Dendritic cell treated with granulocyte-macrophage colony-stimulating factor and Interleukin-4, amounts not matched to agents 40 ng/mL and 50 ng/mL, for 4 days (primary cell): ENCODE measurements around the gene MLX.
"Not testable (repeated sequence)": the region's sequence is repeated elsewhere in the genome, so short reads cannot be mapped to it uniquely, and the experiment has no call there.

ENCODE experiments used
- H3K27ac Mint-ChIP-seq: one replicate; pipeline ENCODE4 v1.8.0; 2022; ENCODE audit warnings: mild to moderate bottlenecking, mixed read lengths
- H3K27me3 Mint-ChIP-seq: one replicate; pipeline ENCODE4 v1.8.0; 2022; ENCODE audit warnings: mild to moderate bottlenecking, mixed read lengths
- H3K36me3 Mint-ChIP-seq: one replicate; pipeline ENCODE4 v1.8.0; 2022; ENCODE audit warnings: low read depth, mixed read lengths
- H3K4me1 Mint-ChIP-seq: one replicate; pipeline ENCODE4 v1.8.0; 2022; ENCODE audit warnings: low read depth, mixed read lengths
- H3K4me3 Mint-ChIP-seq: one replicate; pipeline ENCODE4 v1.8.0; 2022; ENCODE audit warnings: mild to moderate bottlenecking, moderate library complexity, mixed read lengths
- H3K9me3 Mint-ChIP-seq: one replicate; pipeline ENCODE4 v1.8.0; 2022; ENCODE audit warnings: mixed read lengths
- intact Hi-C: fragments of 100-400 bp; cut with micrococcal nuclease; formaldehyde crosslinking; loops from one replicate; pipeline ENCODE4 v1.15.0; 2022

Gene MLX

DNA sequence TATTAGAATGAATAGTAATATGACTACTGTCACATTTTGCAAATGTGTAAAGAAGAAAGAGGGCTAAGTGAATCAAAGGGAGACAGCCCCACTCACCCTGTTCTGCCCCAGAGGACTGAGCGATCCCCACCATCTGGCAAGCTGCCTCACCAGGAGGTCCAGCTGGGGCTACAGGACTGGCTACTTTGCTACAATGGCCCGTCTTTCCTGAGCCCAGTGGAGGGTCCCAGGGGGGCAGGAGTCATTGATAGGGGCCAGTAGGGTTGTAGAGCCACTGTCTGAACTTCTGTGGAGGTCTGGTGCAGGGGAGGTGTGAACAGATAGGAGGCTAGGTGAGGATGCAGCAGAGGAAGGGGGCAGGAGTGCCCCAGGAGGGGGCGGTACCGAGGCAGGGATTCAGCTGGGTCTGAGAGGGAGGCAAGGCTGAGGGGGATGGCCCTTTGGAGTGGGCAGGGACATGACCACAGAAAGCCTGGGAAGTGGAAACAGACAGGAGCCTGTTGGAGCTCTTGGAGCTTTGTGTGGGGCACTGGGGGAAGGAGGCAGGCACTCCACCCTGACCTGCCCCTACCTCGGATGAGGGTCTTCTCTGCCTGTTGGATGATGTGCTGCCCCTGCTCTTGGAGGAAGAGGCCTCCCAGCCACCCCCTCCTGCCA lies 10.8 kb upstream of the MLX start:
- H3K4me3 Mint-ChIP-seq, H3K27me3 Mint-ChIP-seq, intact Hi-C loops, H3K9me3 Mint-ChIP-seq, H3K27ac Mint-ChIP-seq: not testable (repeated sequence)
- peaks cover 44% of the 10 kb centered on the region for H3K4me1 Mint-ChIP-seq
- H3K36me3 Mint-ChIP-seq, result peaks cover 29% of the 10 kb centered on the region

GRCh38 chr17:42559075-42559474 lies 7.8 kb upstream of the MLX start:
- Mint-ChIP-seq H3K27me3 (peaks cover 1% of the 10 kb centered on the region), H3K4me1 (peaks cover 45% of the 10 kb centered on the region), H3K4me3 (no peak overlapping the region), H3K36me3 (peaks cover 32% of the 10 kb centered on the region), H3K9me3 (no peaks in the 10 kb centered on the region), H3K27ac (peak overlapping the region; percentile 23)
- intact Hi-C loops, result no loop called here

- Mint-ChIP-seq H3K27me3 (peaks cover 1% of the 10 kb centered on the region), H3K36me3 (peaks cover 38% of the 10 kb centered on the region), H3K4me3 (no peak overlapping the region), H3K27ac (no peak overlapping the region), H3K9me3 (no peaks in the 10 kb centered on the region), H3K4me1 (peaks cover 47% of the 10 kb centered on the region)
- intact Hi-C loops, result no loop called here
Measured at GRCh38 chr17:42560246-42560645, 6.7 kb upstream of the MLX start.

DNA sequence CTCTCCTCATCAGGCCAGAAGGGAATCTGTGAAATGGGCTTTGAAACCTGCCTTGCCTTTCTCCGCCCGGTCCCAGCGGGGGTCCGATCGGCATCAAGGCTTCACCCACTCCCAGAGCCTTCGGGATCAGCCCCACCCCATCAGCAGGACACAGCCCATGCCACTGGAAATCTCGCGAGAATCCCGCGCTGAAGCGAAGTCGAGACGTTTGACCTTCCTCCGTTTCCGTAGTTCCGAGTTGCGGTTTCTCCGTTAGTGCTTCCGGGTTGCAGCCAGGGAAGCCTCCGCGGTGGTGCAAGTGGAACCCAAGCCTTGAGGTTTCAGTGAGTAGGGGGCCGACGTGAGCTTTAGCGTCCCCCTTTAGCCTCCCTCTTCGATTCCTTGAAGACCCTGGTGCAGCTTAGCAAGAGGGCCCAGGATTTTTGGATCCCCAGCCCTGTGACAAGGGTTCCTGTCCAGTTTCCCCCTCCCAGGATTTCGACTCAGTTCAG lies 5.0 kb upstream of the MLX start, which contains the start of gene COASY:
TSS of gene COASY (plus strand) at position 252 of the 491 bp plus-strand sequence. CDS start 475 bp downstream, outside the sequence.
- Mint-ChIP-seq H3K27me3 (no peaks in the 10 kb centered on the region), H3K4me1 (peaks cover 54% of the 10 kb centered on the region)
- intact Hi-C loops, result no loop called here

DNA sequence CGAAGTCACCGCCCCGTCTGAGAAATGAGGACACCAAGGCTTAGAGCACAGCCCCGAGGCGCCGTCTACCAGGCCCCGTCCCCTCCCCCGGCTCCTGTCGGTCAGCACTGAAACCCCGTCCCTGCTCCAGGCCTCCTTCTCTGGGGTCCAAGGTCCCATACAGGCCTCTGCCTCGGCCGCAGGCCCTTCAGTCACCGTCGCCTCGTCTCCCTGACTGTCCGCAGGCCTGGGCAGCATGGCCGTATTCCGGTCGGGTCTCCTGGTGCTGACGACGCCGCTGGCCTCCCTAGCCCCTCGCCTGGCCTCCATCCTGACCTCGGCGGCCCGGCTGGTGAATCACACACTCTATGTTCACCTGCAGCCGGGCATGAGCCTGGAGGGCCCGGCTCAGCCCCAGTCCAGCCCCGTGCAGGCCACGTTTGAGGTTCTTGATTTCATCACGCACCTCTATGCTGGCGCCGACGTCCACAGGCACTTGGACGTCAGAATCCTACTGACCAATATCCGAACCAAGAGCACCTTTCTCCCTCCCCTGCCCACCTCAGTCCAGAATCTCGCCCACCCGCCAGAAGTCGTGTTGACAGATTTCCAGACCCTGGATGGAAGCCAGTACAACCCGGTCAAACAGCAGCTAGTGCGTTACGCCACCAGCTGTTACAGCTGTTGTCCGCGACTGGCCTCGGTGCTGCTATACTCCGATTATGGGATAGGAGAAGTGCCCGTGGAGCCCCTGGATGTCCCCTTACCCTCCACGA lies 4.3 kb upstream of the MLX start:
- Mint-ChIP-seq H3K4me3 (peak overlapping the region; percentile 98), H3K27ac (peak overlapping the region; percentile 97), H3K27me3 (no peaks in the 10 kb centered on the region), H3K9me3 (no peaks in the 10 kb centered on the region), H3K36me3 (peaks cover 61% of the 10 kb centered on the region), H3K4me1 (peaks cover 55% of the 10 kb centered on the region)
- intact Hi-C loops, result no loop called here

More for the DNA sequence above, 5.0 kb upstream of the MLX start, which contains the start of gene COASY:
- Mint-ChIP-seq H3K4me3 (peak within 1 kb of the TSS; percentile 98), H3K27ac (peak within 1 kb of the TSS; percentile 97), H3K9me3 (no peaks in the 10 kb centered on the region), H3K36me3 (peaks cover 55% of the 10 kb centered on the region)

GRCh38 chr17:42563143-42563509 lies 3.8 kb upstream of the MLX start:
- intact Hi-C loops, result no loop called here
- no peaks in the 10 kb centered on the region for H3K27me3 Mint-ChIP-seq
- peaks cover 66% of the 10 kb centered on the region for H3K36me3 Mint-ChIP-seq
- H3K4me3 Mint-ChIP-seq, result peak overlapping the region; percentile 98
- H3K27ac Mint-ChIP-seq, result peak overlapping the region; percentile 97
- peaks cover 60% of the 10 kb centered on the region for H3K4me1 Mint-ChIP-seq
- H3K9me3 Mint-ChIP-seq, result no peaks in the 10 kb centered on the region

- intact Hi-C loops, result no loop called here
- H3K4me3 Mint-ChIP-seq, result peak overlapping the region; percentile 98
- peaks cover 62% of the 10 kb centered on the region for H3K4me1 Mint-ChIP-seq
- peak overlapping the region; percentile 97 for H3K27ac Mint-ChIP-seq
- no peaks in the 10 kb centered on the region for H3K27me3 Mint-ChIP-seq
- H3K9me3 Mint-ChIP-seq, result no peaks in the 10 kb centered on the region
- H3K36me3 Mint-ChIP-seq, result peaks cover 69% of the 10 kb centered on the region
Measured at GRCh38 chr17:42563543-42563942, 3.4 kb upstream of the MLX start.

- intact Hi-C loops, result no loop called here
- peaks cover 73% of the 10 kb centered on the region for H3K36me3 Mint-ChIP-seq
- peak overlapping the region; percentile 97 for H3K27ac Mint-ChIP-seq
- peak overlapping the region; percentile 98 for H3K4me3 Mint-ChIP-seq
- H3K27me3 Mint-ChIP-seq, result no peaks in the 10 kb centered on the region
- H3K9me3 Mint-ChIP-seq, result no peaks in the 10 kb centered on the region
- H3K4me1 Mint-ChIP-seq, result peaks cover 66% of the 10 kb centered on the region
Measured at GRCh38 chr17:42563950-42564349, 3.0 kb upstream of the MLX start.

GRCh38 chr17:42564815-42565522 lies 1.9 kb upstream of the MLX start:
- Mint-ChIP-seq H3K9me3 (no peaks in the 10 kb centered on the region), H3K36me3 (peaks cover 83% of the 10 kb centered on the region), H3K4me3 (no peak overlapping the region), H3K27ac (no peak overlapping the region), H3K27me3 (no peaks in the 10 kb centered on the region), H3K4me1 (peaks cover 71% of the 10 kb centered on the region)
- intact Hi-C loops, result no loop called here

GRCh38 chr17:42565523-42566214 lies 1.2 kb upstream of the MLX start:
- intact Hi-C loops, result no loop called here
- Mint-ChIP-seq H3K9me3 (no peaks in the 10 kb centered on the region), H3K27ac (peak overlapping the region; percentile 86), H3K4me3 (no peak overlapping the region), H3K27me3 (no peaks in the 10 kb centered on the region), H3K36me3 (peaks cover 90% of the 10 kb centered on the region), H3K4me1 (peaks cover 68% of the 10 kb centered on the region)

GRCh38 chr17:42566215-42566882 lies 551 bp upstream of the MLX start:
- peak overlapping the region; percentile 86 for H3K27ac Mint-ChIP-seq
- peaks cover 97% of the 10 kb centered on the region for H3K36me3 Mint-ChIP-seq
- peak overlapping the region; percentile 91 for H3K4me3 Mint-ChIP-seq
- intact Hi-C loops, result no loop called here
- no peaks in the 10 kb centered on the region for H3K27me3 Mint-ChIP-seq
- peaks cover 72% of the 10 kb centered on the region for H3K4me1 Mint-ChIP-seq
- no peaks in the 10 kb centered on the region for H3K9me3 Mint-ChIP-seq

GRCh38 chr17:42568341-42569111 lies 1.6 kb downstream of the MLX start:
- Mint-ChIP-seq H3K9me3 (no peaks in the 10 kb centered on the region), H3K27me3 (no peaks in the 10 kb centered on the region), H3K36me3 (peaks cover 98% of the 10 kb centered on the region), H3K4me1 (peaks cover 64% of the 10 kb centered on the region), H3K4me3 (peak overlapping the region; percentile 24), H3K27ac (peak overlapping the region; percentile 71)
- intact Hi-C loops, result no loop called here
